ENCODE data around the gene USP22. TPM values are rescaled to one million over a fixed set of nuclear protein-coding genes. Genes with fewer than 3 reads are reported as not detected.

Gene USP22
- total RNA-seq, 4 donors from 2014 or later, result 74.7 to 113 (median 106) TPM

GRCh38 chr17:21004016-21004930, 38.5 kb downstream of the USP22 start:
- TF ChIP-seq, protein P1, sequence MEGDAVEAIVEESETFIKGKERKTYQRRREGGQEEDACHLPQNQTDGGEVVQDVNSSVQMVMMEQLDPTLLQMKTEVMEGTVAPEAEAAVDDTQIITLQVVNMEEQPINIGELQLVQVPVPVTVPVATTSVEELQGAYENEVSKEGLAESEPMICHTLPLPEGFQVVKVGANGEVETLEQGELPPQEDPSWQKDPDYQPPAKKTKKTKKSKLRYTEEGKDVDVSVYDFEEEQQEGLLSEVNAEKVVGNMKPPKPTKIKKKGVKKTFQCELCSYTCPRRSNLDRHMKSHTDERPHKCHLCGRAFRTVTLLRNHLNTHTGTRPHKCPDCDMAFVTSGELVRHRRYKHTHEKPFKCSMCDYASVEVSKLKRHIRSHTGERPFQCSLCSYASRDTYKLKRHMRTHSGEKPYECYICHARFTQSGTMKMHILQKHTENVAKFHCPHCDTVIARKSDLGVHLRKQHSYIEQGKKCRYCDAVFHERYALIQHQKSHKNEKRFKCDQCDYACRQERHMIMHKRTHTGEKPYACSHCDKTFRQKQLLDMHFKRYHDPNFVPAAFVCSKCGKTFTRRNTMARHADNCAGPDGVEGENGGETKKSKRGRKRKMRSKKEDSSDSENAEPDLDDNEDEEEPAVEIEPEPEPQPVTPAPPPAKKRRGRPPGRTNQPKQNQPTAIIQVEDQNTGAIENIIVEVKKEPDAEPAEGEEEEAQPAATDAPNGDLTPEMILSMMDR (IDR thresholded peaks at IDR 0.05), result no peak
- no peak for TF ChIP-seq POLR2A (IDR thresholded peaks at IDR 0.05)
- no peak for DNase-seq (ENCODE audit: low spot score in 2 of 2)
- intact Hi-C loops (cut with DNase I; ENCODE audit: low total_unique reads), result no loop called here
- WGBS, 2 donors, result 75 to 78% methylated on average over 18 to 26 of the region's 26 CpGs
- no peak overlapping the region for H3K4me3 ChIP-seq (ENCODE audit: low read depth, poor library complexity, severe bottlenecking)

DNA sequence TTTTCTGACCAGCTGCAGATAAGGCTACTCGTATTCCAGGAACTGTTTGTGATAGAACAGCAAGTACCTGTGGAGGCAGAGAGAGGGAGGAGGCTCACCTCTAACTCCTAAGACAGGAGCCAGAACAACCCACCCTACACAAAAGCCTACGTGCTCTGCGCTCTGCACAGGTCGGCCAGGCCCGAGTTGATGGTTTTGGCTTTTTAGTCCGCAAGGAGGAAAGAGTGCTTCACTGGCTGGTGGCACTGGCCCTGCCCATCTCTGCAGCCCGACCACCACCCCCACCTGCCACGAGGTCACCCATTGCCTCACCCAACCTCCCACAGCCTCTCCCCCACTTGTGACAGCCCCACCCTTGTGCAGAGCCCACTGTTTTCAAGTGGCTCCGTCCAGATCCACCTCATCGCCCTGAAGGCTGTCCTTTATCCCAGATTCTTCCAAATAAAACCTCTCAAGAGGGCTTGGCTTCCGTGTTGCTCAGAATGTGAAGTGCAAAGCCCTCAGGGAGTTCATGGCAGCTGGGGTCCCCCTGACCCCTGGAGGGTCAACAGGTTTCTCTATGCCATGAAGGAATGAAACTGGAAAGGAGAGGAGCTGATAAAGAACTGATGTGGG, 39.7 kb downstream of the USP22 start:
- no peak overlapping the region for H3K4me3 ChIP-seq (ENCODE audit: low read depth, poor library complexity, severe bottlenecking)
- TF ChIP-seq POLR2A (IDR thresholded peaks at IDR 0.05), result no peak
- WGBS, 2 donors, result 88 to 90% methylated on average over 11 of the region's 11 CpGs
- intact Hi-C loops (cut with DNase I; ENCODE audit: low total_unique reads), result no loop called here
- no peak for DNase-seq (ENCODE audit: low spot score in 2 of 2)

- 84 to 92% methylated on average over 26 of the region's 26 CpGs for WGBS, 2 donors
- intact Hi-C loops (cut with DNase I; ENCODE audit: low total_unique reads), result no loop called here
- DNase-seq (ENCODE audit: low spot score in 2 of 2), result no peak
- no peak for TF ChIP-seq POLR2A (IDR thresholded peaks at IDR 0.05)
- TF ChIP-seq, protein P1 (IDR thresholded peaks at IDR 0.05), result no peak
- H3K4me3 ChIP-seq (ENCODE audit: low read depth, poor library complexity, severe bottlenecking), result no peak overlapping the region
Observed at GRCh38 chr17:21002309-21003006, 40.4 kb downstream of the USP22 start.

DNA sequence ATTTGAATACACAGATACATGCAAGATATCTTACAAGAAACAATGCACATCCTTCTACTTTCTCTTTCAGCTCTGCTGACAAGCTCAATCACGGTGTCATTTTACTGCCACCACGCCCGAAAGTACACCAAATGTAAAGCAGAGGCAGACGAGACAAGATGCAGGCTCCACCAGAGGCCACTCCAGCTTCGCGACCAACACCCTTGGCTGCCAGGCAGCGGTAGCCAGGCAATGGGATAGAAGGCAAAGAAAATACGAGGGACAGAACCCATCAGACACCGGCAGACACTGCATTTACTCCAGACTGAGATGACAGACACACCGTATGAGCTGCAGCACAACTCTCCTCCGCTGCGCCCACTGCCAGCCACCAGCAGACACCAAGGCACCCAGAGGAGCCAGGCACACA, 41.0 kb downstream of the USP22 start:
- no peak for DNase-seq (ENCODE audit: low spot score in 2 of 2)
- TF ChIP-seq POLR2A (IDR thresholded peaks at IDR 0.05), result no peak
- TF ChIP-seq, protein P1 (IDR thresholded peaks at IDR 0.05), result no peak
- no peak overlapping the region for H3K4me3 ChIP-seq (ENCODE audit: low read depth, poor library complexity, severe bottlenecking)
- intact Hi-C loops (cut with DNase I; ENCODE audit: low total_unique reads), result no loop called here
- 46 to 55% methylated on average over 12 of the region's 12 CpGs for WGBS, 2 donors

DNA sequence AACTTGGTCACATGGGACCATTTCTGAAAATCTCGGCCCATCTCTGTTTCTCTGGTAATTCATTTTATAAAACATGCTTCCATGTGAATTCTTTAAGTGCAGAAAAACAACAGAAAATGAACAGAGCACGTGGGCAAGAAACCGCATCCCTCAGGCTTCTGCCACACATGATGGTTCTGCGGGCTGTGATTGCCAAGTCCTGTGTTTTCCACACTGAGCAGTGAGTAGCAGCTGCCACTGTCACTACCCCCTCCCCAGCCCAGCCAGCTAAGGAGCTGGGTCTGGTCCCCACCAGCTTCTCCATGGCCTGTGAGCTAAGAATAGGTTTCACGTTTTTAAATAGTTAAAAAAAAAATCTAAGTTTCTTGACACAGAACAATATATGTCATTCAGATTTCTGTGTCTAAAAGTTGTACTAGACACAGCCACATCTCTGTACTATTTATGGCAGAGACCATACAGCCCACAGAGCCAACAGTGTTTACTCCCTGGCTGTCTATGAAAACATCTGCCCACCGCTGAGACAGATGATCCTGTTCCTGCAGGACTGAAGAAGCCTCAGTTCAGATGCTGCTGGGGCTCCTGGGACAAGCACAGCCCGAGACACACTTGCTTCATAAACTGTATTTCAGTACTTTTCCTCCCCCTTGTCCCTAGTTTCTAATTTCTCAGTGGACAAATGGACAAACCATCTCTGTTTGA, 41.5 kb downstream of the USP22 start:
- 57 to 64% methylated on average over 7 of the region's 7 CpGs for WGBS, 2 donors
- TF ChIP-seq, protein P1 (IDR thresholded peaks at IDR 0.05), result no peak
- TF ChIP-seq POLR2A (IDR thresholded peaks at IDR 0.05), result no peak
- H3K4me3 ChIP-seq (ENCODE audit: low read depth, poor library complexity, severe bottlenecking), result no peak overlapping the region
- intact Hi-C loops (cut with DNase I; ENCODE audit: low total_unique reads), result no loop called here
- no peak for DNase-seq (ENCODE audit: low spot score in 2 of 2)
